ENCODE results near the gene PDAP1. TPM values are rescaled to one million over a fixed set of nuclear protein-coding genes. Genes with fewer than 3 reads are reported as not detected.

Gene PDAP1
- total RNA-seq, 1 experiment from 2014 or later, result 180 TPM

GRCh38 chr7:99373091-99374066 is 35.0 kb downstream of the PDAP1 start:
- H3K79me2 ChIP-seq (ENCODE audit: low read depth), result peaks cover 24% of the 10 kb centered on the region
- H3K4me1 ChIP-seq (replicated peaks; ENCODE audit: insufficient read depth), result peaks cover 14% of the 10 kb centered on the region
- no peaks in the 10 kb centered on the region for H3K9me2 ChIP-seq (ENCODE audit: insufficient read depth)
- H2AFZ ChIP-seq, result peak overlapping the region; percentile 81; the same call in 1 of the 2 replicates
- H3K36me3 ChIP-seq (ENCODE audit: low read depth), result no peaks in the 10 kb centered on the region
- no peaks in the 10 kb centered on the region for H3K9me3 ChIP-seq (ENCODE audit: insufficient read depth, low read depth)
- no peaks in the 10 kb centered on the region for H3K27me3 ChIP-seq (ENCODE audit: insufficient read depth, low read depth)
- H4K20me1 ChIP-seq (ENCODE audit: insufficient read depth), result peaks cover 13% of the 10 kb centered on the region
- CTCF ChIA-PET, result interaction anchor here (0.7 kb wide), 1 partner anchor 273 kb away, joined by 6 read pairs; no protein-coding TSS in a partner anchor
- H3F3A ChIP-seq (ENCODE audit: insufficient read depth, low read depth), result peaks cover 54% of the 10 kb centered on the region
- TF ChIP-seq EZH2 (IDR thresholded peaks at IDR 0.05; ENCODE audit: low read depth), result no peak
- TF ChIP-seq CTCF (conservative IDR thresholded peaks at IDR 0.05), result no peak
- POLR2A ChIA-PET (ENCODE audit: unreplicated experiment), result no interaction called here
- peak overlapping the region; percentile 76 for H3K4me2 ChIP-seq
- DNase-seq, result no peak
- intact Hi-C loops (cut with micrococcal nuclease; ENCODE audit: unreplicated experiment), result loop anchor here (2.0 to 10.0 kb wide), 3 partner anchors 35 to 709 kb away; partner anchors contain the start of genes BUD31, MYH16, PDAP1 and ZNF3
- peak overlapping the region; percentile 63; the same call in 1 of the 2 replicates for H3K4me3 ChIP-seq
- BruUV-seq (replicated peaks), result TSS peak; percentile 42
- 0 out of 2 replicates have a peak overlapping the region, but pooled peaks have one; percentile 5 for H3K27ac ChIP-seq

GRCh38 chr7:99372275-99373090 is 35.9 kb downstream of the PDAP1 start:
- H3K79me2 ChIP-seq (ENCODE audit: low read depth), result peaks cover 17% of the 10 kb centered on the region
- H3K27me3 ChIP-seq (ENCODE audit: insufficient read depth, low read depth), result no peaks in the 10 kb centered on the region
- H3K4me3 ChIP-seq, result no peak overlapping the region; the same call in 1 of the 2 replicates
- H3K4me1 ChIP-seq (replicated peaks; ENCODE audit: insufficient read depth), result peaks cover 14% of the 10 kb centered on the region
- H3K27ac ChIP-seq, result 0 out of 2 replicates have a peak overlapping the region, but pooled peaks have one; percentile 5
- POLR2A ChIA-PET (ENCODE audit: unreplicated experiment), result no interaction called here
- intact Hi-C loops (cut with micrococcal nuclease; ENCODE audit: unreplicated experiment), result loop anchor here (5.0 to 10.0 kb wide), 2 partner anchors 98 to 710 kb away; partner anchors contain the start of genes MYH16 and ZNF3
- no peaks in the 10 kb centered on the region for H3K36me3 ChIP-seq (ENCODE audit: low read depth)
- H2AFZ ChIP-seq, result no peak overlapping the region
- BruUV-seq (replicated peaks), result no TSS peak
- H3K4me2 ChIP-seq, result peak overlapping the region; percentile 35
- peaks cover 57% of the 10 kb centered on the region for H3F3A ChIP-seq (ENCODE audit: insufficient read depth, low read depth)
- CTCF ChIA-PET, result no interaction called here
- peak; percentile 84 to 87 for DNase-seq
- H3K9me3 ChIP-seq (ENCODE audit: insufficient read depth, low read depth), result no peaks in the 10 kb centered on the region
- no peaks in the 10 kb centered on the region for H3K9me2 ChIP-seq (ENCODE audit: insufficient read depth)
- no peak for TF ChIP-seq EZH2 (IDR thresholded peaks at IDR 0.05; ENCODE audit: low read depth)
- TF ChIP-seq CTCF (conservative IDR thresholded peaks at IDR 0.05), result no peak
- H4K20me1 ChIP-seq (ENCODE audit: insufficient read depth), result peaks cover 13% of the 10 kb centered on the region

GRCh38 chr7:99371376-99371920 is 36.9 kb downstream of the PDAP1 start:
- peaks cover under 1% of the 10 kb centered on the region for H3K36me3 ChIP-seq (ENCODE audit: low read depth)
- no peaks in the 10 kb centered on the region for H3K27me3 ChIP-seq (ENCODE audit: insufficient read depth, low read depth)
- H3K27ac ChIP-seq, result no peak overlapping the region
- H4K20me1 ChIP-seq (ENCODE audit: insufficient read depth), result peaks cover 10% of the 10 kb centered on the region
- CTCF ChIA-PET, result interaction anchor here (0.7 kb wide), 1 partner anchor 385 kb away, joined by 3 read pairs; no protein-coding TSS in a partner anchor
- H3K4me1 ChIP-seq (replicated peaks; ENCODE audit: insufficient read depth), result peaks cover 14% of the 10 kb centered on the region
- H3K79me2 ChIP-seq (ENCODE audit: low read depth), result peaks cover 11% of the 10 kb centered on the region
- no peak for DNase-seq
- TF ChIP-seq EZH2 (IDR thresholded peaks at IDR 0.05; ENCODE audit: low read depth), result no peak
- TF ChIP-seq CTCF (conservative IDR thresholded peaks at IDR 0.05), result no peak
- H3K9me2 ChIP-seq (ENCODE audit: insufficient read depth), result no peaks in the 10 kb centered on the region
- intact Hi-C loops (cut with micrococcal nuclease; ENCODE audit: unreplicated experiment), result loop anchor here (5.0 to 10.0 kb wide), 2 partner anchors 97 to 711 kb away; partner anchors contain the start of genes MYH16 and ZNF3
- no peak overlapping the region for H3K4me3 ChIP-seq
- no TSS peak for BruUV-seq (replicated peaks)
- no peak overlapping the region for H2AFZ ChIP-seq
- no peaks in the 10 kb centered on the region for H3K9me3 ChIP-seq (ENCODE audit: insufficient read depth, low read depth)
- peaks cover 64% of the 10 kb centered on the region for H3F3A ChIP-seq (ENCODE audit: insufficient read depth, low read depth)
- no peak overlapping the region for H3K4me2 ChIP-seq
- POLR2A ChIA-PET (ENCODE audit: unreplicated experiment), result no interaction called here
